Measurements from ENCODE around the gene ACSF3. TPM values are rescaled to one million over a fixed set of nuclear protein-coding genes. Genes with fewer than 3 reads are reported as not detected.

The ACSF3 gene
- total RNA-seq, 1 donor from 2014 or later = 39.8 TPM

- Mint-ChIP-seq H3K4me3 (ENCODE audit: low read depth) (no peak overlapping the region), H3K36me3 (ENCODE audit: low read depth) (peaks cover 65% of the 10 kb centered on the region), H3K4me1 (ENCODE audit: low read depth) (peaks cover 11% of the 10 kb centered on the region), H3K27ac (no peak overlapping the region), H3K9me3 (peaks cover 12% of the 10 kb centered on the region), H3K27me3 (ENCODE audit: low read depth) (no peaks in the 10 kb centered on the region)
- intact Hi-C loops (cut with micrococcal nuclease) = no loop called here
- no peak for DNase-seq (ENCODE audit: low spot score)
These were observed 30.1 kb downstream of the ACSF3 start for GRCh38 chr16:89123831-89124100.

- no peak for DNase-seq (ENCODE audit: low spot score)
- H3K27ac Mint-ChIP-seq = no peak overlapping the region
- peaks cover 9% of the 10 kb centered on the region for H3K4me1 Mint-ChIP-seq (ENCODE audit: low read depth)
- H3K27me3 Mint-ChIP-seq (ENCODE audit: low read depth) = no peaks in the 10 kb centered on the region
- no peak overlapping the region for H3K4me3 Mint-ChIP-seq (ENCODE audit: low read depth)
- peaks cover 59% of the 10 kb centered on the region for H3K36me3 Mint-ChIP-seq (ENCODE audit: low read depth)
- peaks cover 12% of the 10 kb centered on the region for H3K9me3 Mint-ChIP-seq
- intact Hi-C loops (cut with micrococcal nuclease) = no loop called here
These were observed 35.7 kb downstream of the ACSF3 start for GRCh38 chr16:89129378-89129777.

GRCh38 chr16:89130448-89130847 lies 36.8 kb downstream of the ACSF3 start:
- H3K27me3 Mint-ChIP-seq (ENCODE audit: low read depth) = no peaks in the 10 kb centered on the region
- peaks cover 9% of the 10 kb centered on the region for H3K4me1 Mint-ChIP-seq (ENCODE audit: low read depth)
- intact Hi-C loops (cut with micrococcal nuclease) = no loop called here
- H3K27ac Mint-ChIP-seq = no peak overlapping the region
- no peak for DNase-seq (ENCODE audit: low spot score)
- peaks cover 58% of the 10 kb centered on the region for H3K36me3 Mint-ChIP-seq (ENCODE audit: low read depth)
- H3K4me3 Mint-ChIP-seq (ENCODE audit: low read depth) = no peak overlapping the region
- peaks cover 7% of the 10 kb centered on the region for H3K9me3 Mint-ChIP-seq

GRCh38 chr16:89131783-89132182 lies 38.1 kb downstream of the ACSF3 start:
- no peaks in the 10 kb centered on the region for H3K9me3 Mint-ChIP-seq
- H3K36me3 Mint-ChIP-seq (ENCODE audit: low read depth) = peaks cover 47% of the 10 kb centered on the region
- no peak overlapping the region for H3K27ac Mint-ChIP-seq
- intact Hi-C loops (cut with micrococcal nuclease) = no loop called here
- no peak overlapping the region for H3K4me3 Mint-ChIP-seq (ENCODE audit: low read depth)
- peaks cover 9% of the 10 kb centered on the region for H3K4me1 Mint-ChIP-seq (ENCODE audit: low read depth)
- DNase-seq (ENCODE audit: low spot score) = no peak
- H3K27me3 Mint-ChIP-seq (ENCODE audit: low read depth) = no peaks in the 10 kb centered on the region

DNA sequence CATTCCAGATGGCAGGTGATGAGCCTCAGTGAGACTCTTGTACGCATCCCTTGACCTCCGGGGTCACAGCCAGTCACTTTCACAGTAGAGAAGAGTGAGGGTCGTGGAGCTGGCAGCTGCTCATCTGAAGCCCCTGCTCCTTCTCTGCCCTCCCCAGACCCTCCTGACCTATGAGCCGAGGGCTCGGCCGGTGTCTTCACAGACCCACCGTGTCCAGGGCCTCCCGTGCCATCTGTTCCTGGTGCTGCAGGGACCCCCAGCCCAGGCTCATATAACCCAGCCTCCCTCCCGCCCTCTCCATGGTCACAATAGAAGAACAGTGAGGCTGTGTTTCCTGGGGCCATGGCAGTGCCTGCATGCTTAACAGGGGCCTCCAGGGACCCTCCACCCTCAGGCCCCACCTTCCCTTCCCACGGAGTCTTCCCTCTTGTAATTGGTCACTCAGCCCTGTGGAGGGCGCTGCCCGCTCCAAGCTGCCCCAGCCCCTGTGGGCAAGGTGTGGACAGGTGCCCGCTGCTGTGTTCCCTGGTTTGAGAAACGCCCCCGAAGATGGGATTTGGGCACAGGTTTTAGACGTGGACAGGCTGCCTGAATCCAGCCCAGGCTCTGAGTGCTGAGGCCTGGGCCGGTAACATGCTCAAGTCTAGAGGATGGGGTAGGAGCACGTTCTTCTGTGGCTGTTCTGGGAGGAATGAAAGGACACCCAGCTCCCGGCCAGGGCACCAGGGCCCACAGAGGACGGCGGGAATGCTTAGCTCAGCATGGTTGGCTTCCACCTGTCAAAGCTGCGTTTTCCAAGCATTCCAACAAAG lies 38.7 kb downstream of the ACSF3 start:
- intact Hi-C loops (cut with micrococcal nuclease) = no loop called here
- no peaks in the 10 kb centered on the region for H3K27me3 Mint-ChIP-seq (ENCODE audit: low read depth)
- H3K27ac Mint-ChIP-seq = no peak overlapping the region
- H3K9me3 Mint-ChIP-seq = no peaks in the 10 kb centered on the region
- H3K4me3 Mint-ChIP-seq (ENCODE audit: low read depth) = no peak overlapping the region
- no peak for DNase-seq (ENCODE audit: low spot score)
- H3K4me1 Mint-ChIP-seq (ENCODE audit: low read depth) = peaks cover 9% of the 10 kb centered on the region
- H3K36me3 Mint-ChIP-seq (ENCODE audit: low read depth) = peaks cover 46% of the 10 kb centered on the region

- peaks cover 2% of the 10 kb centered on the region for H3K4me1 Mint-ChIP-seq (ENCODE audit: low read depth)
- no peaks in the 10 kb centered on the region for H3K27me3 Mint-ChIP-seq (ENCODE audit: low read depth)
- H3K9me3 Mint-ChIP-seq = no peaks in the 10 kb centered on the region
- H3K4me3 Mint-ChIP-seq (ENCODE audit: low read depth) = no peak overlapping the region
- intact Hi-C loops (cut with micrococcal nuclease) = no loop called here
- peaks cover 44% of the 10 kb centered on the region for H3K36me3 Mint-ChIP-seq (ENCODE audit: low read depth)
- DNase-seq (ENCODE audit: low spot score) = no peak
- H3K27ac Mint-ChIP-seq = no peak overlapping the region
These were observed 39.9 kb downstream of the ACSF3 start for GRCh38 chr16:89133457-89134127.

- intact Hi-C loops (cut with micrococcal nuclease) = no loop called here
- H3K9me3 Mint-ChIP-seq = no peaks in the 10 kb centered on the region
- H3K4me3 Mint-ChIP-seq (ENCODE audit: low read depth) = no peak overlapping the region
- no peaks in the 10 kb centered on the region for H3K27me3 Mint-ChIP-seq (ENCODE audit: low read depth)
- H3K36me3 Mint-ChIP-seq (ENCODE audit: low read depth) = peaks cover 37% of the 10 kb centered on the region
- no peak for DNase-seq (ENCODE audit: low spot score)
- H3K27ac Mint-ChIP-seq = no peak overlapping the region
- no peaks in the 10 kb centered on the region for H3K4me1 Mint-ChIP-seq (ENCODE audit: low read depth)
These were observed 40.6 kb downstream of the ACSF3 start for GRCh38 chr16:89134269-89134668.

GRCh38 chr16:89135166-89135565 lies 41.5 kb downstream of the ACSF3 start:
- Mint-ChIP-seq H3K36me3 (ENCODE audit: low read depth) (peaks cover 28% of the 10 kb centered on the region), H3K27ac (no peak overlapping the region)

GRCh38 chr16:89135971-89136765 lies 42.5 kb downstream of the ACSF3 start:
- no peak overlapping the region for H3K4me3 Mint-ChIP-seq (ENCODE audit: low read depth)
- H3K27me3 Mint-ChIP-seq (ENCODE audit: low read depth) = no peaks in the 10 kb centered on the region
- H3K36me3 Mint-ChIP-seq (ENCODE audit: low read depth) = peaks cover 24% of the 10 kb centered on the region
- H3K27ac Mint-ChIP-seq = no peak overlapping the region
- no peaks in the 10 kb centered on the region for H3K4me1 Mint-ChIP-seq (ENCODE audit: low read depth)
- DNase-seq (ENCODE audit: low spot score) = no peak
- H3K9me3 Mint-ChIP-seq = no peaks in the 10 kb centered on the region
- intact Hi-C loops (cut with micrococcal nuclease) = no loop called here

More at GRCh38 chr16:89135166-89135565, 41.5 kb downstream of the ACSF3 start:
- H3K27me3 Mint-ChIP-seq (ENCODE audit: low read depth) = no peaks in the 10 kb centered on the region
- intact Hi-C loops (cut with micrococcal nuclease) = no loop called here
- H3K4me1 Mint-ChIP-seq (ENCODE audit: low read depth) = no peaks in the 10 kb centered on the region
- H3K4me3 Mint-ChIP-seq (ENCODE audit: low read depth) = no peak overlapping the region
- no peaks in the 10 kb centered on the region for H3K9me3 Mint-ChIP-seq
- DNase-seq (ENCODE audit: low spot score) = no peak

DNA sequence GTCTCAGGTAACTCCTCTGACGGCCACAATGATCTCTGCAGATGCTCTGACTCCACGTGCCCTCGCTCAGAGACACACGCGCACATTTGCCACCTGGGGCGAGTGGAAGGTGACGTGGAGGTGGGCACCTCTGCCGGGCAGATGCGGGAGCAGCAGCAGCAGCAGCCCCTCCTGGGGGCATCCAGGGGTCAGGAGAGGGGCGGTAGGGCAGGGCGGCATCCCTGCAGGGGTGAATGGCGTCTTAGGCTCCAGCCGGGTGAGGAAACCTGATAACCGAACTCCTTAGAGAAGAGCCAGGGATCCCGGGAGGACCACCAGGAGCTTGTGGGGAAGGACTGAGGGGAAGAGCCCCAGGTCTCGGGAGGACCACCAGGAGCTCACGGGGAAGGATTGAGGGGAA lies 43.3 kb downstream of the ACSF3 start:
- no peak for DNase-seq (ENCODE audit: low spot score)
- Mint-ChIP-seq H3K9me3 (no peaks in the 10 kb centered on the region), H3K27ac (no peak overlapping the region), H3K27me3 (ENCODE audit: low read depth) (no peaks in the 10 kb centered on the region), H3K4me3 (ENCODE audit: low read depth) (no peak overlapping the region), H3K36me3 (ENCODE audit: low read depth) (peaks cover 24% of the 10 kb centered on the region), H3K4me1 (ENCODE audit: low read depth) (no peaks in the 10 kb centered on the region)
- intact Hi-C loops (cut with micrococcal nuclease) = no loop called here

DNA sequence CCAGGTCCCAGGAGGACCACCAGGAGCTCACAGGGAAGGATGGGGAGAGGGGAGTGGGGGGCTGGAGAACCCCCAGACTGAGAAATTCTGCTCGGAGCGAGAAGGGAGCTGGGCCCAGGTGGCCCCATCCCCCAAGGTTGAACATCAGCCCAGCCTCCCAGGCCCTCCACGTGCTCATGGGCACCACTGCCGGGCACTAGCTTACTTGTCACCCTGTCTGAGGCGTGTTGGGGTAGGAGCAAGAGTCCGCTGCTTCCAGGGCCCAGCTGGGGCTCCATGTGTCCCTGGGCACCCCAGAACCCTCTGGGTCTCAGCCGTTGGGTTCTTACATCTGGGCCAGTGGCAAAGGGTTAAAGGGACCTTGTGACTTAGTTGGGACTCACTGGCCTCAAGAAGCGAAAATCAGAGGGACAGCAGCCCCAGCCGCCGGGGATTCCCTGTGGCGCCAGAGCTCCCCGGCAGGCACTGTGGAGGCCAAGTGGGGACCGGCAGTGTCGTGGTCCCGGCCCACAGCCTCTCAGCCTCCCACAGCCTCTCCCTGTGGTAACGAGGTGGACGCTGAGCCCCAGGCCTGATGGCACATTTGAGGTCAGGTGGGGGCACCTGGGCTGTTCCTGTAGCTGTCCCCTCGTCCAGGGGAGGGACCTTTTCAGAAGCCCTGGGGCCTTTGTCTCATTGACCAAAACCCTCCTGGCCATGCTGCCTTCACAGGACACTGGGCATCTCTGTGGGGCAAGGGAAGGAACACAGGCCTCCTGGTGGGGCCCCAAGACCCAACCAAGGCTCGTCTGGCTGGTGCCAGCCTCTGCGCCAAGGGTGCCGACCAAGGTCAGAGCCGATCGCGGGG lies 44.2 kb downstream of the ACSF3 start:
- H3K36me3 Mint-ChIP-seq (ENCODE audit: low read depth) = peaks cover 28% of the 10 kb centered on the region

DNA sequence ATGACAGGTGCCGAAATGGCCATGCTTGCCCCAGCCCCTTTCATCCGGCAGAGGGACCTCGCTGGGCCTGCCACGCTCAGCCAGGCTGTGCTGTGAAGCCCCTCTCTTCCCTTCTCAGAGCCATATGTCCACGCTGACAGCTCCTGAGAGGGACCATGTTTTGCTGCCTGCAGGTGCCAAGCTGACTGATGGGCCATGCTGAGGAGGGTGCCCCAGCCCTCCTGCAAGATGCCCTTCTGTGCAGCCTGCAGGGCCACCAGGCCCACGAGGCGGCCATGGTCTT lies 44.8 kb downstream of the ACSF3 start:
- H3K36me3 Mint-ChIP-seq (ENCODE audit: low read depth) = peaks cover 28% of the 10 kb centered on the region
- intact Hi-C loops (cut with micrococcal nuclease) = no loop called here
- H3K9me3 Mint-ChIP-seq = no peaks in the 10 kb centered on the region
- H3K4me3 Mint-ChIP-seq (ENCODE audit: low read depth) = no peak overlapping the region
- no peak for DNase-seq (ENCODE audit: low spot score)
- no peaks in the 10 kb centered on the region for H3K4me1 Mint-ChIP-seq (ENCODE audit: low read depth)
- H3K27ac Mint-ChIP-seq = no peak overlapping the region
- H3K27me3 Mint-ChIP-seq (ENCODE audit: low read depth) = no peaks in the 10 kb centered on the region

More for the DNA sequence above, 44.2 kb downstream of the ACSF3 start:
- no peaks in the 10 kb centered on the region for H3K4me1 Mint-ChIP-seq (ENCODE audit: low read depth)
- DNase-seq (ENCODE audit: low spot score) = no peak
- no peaks in the 10 kb centered on the region for H3K9me3 Mint-ChIP-seq
- H3K27me3 Mint-ChIP-seq (ENCODE audit: low read depth) = no peaks in the 10 kb centered on the region
- no peak overlapping the region for H3K4me3 Mint-ChIP-seq (ENCODE audit: low read depth)
- intact Hi-C loops (cut with micrococcal nuclease) = no loop called here
- H3K27ac Mint-ChIP-seq = no peak overlapping the region

Measured in activated T-helper 2 cell treated with anti-CD3 and anti-CD28 coated beads, Interferon-gamma antibody, Interleukin-2, Interleukin-4, amounts not matched to agents 10 μg/mL and 5 μg/mL and 100 μg/mL, durations not matched to agents 14 hours and 24 hours and 36 hours (primary cell).